Keratinocyte (primary cell): ENCODE results near the gene CAMK2D. TPM values are rescaled to one million over a fixed set of nuclear protein-coding genes. Genes with fewer than 3 reads are reported as not detected.

Experiments
- DNase-seq: peaks from one replicate; pipeline ENCODE4 v3.0.0-alpha.2; 2011; ENCODE audit warnings: low read depth, missing footprints, low spot score
- FAIRE-seq: peaks from 2 replicates; lab custom pipeline; 2011; peaks lifted over from hg19 to GRCh38; lab: Jason Lieb, UNC
- H2AFZ ChIP-seq: 2 replicates; pipeline ENCODE4 v1.6.0; 2012; ENCODE audit warnings: low read length, control low read depth, inconsistent platforms; ENCODE audit not compliant: control insufficient read depth
- H3K27ac ChIP-seq: 2 replicates; pipeline ENCODE4 v1.5.1; 2011; ENCODE audit warnings: low read length; ENCODE audit not compliant: control insufficient read depth, insufficient read depth
- H3K27me3 ChIP-seq: 3 replicates; pipeline ENCODE4 v1.6.0; 2011; ENCODE audit warnings: low read length; ENCODE audit not compliant: control insufficient read depth, insufficient read depth; ENCODE audit errors: extremely low read depth
- H3K36me3 ChIP-seq, 2 experiments: 2 replicates in 1 of 2; 3 replicates in 1 of 2; pipeline ENCODE4 v1.5.1; 2011; ENCODE audit warnings: low read length in 2 of 2, mild to moderate bottlenecking in 1 of 2; ENCODE audit not compliant: control insufficient read depth in 2 of 2, insufficient read depth in 2 of 2; ENCODE audit errors: extremely low read depth in 1 of 2
- H3K4me1 ChIP-seq: 3 replicates; pipeline ENCODE4 v1.5.1; 2011; ENCODE audit warnings: low read length; ENCODE audit not compliant: control insufficient read depth, insufficient read depth; ENCODE audit errors: extremely low read depth
- H3K4me2 ChIP-seq: 3 replicates; pipeline ENCODE4 v1.6.0; 2011; ENCODE audit warnings: low read depth, low read length; ENCODE audit not compliant: control insufficient read depth, insufficient read depth; ENCODE audit errors: extremely low read depth
- H3K4me3 ChIP-seq, 3 experiments: fragments of 200-600 bp in 1 of 3; sonication (generic) in 1 of 3; 2 replicates in 2 of 3; 3 replicates in 1 of 3; pipeline ENCODE4 v1.5.1; 2011 to 2016; ENCODE audit warnings: low read length in 3 of 3, mild to moderate bottlenecking in 3 of 3, control low read depth in 2 of 3, inconsistent platforms in 1 of 3, low read depth in 1 of 3, mixed read lengths in 1 of 3, mixed run types in 1 of 3, moderate library complexity in 1 of 3; ENCODE audit not compliant: control insufficient read depth in 2 of 3, insufficient read depth in 2 of 3; ENCODE audit errors: extremely low read depth in 1 of 3
- H3K79me2 ChIP-seq: 2 replicates; pipeline ENCODE4 v1.6.0; 2012; ENCODE audit warnings: low read length; ENCODE audit not compliant: control insufficient read depth, insufficient read depth
- H3K9ac ChIP-seq: 3 replicates; pipeline ENCODE4 v1.6.0; 2011; ENCODE audit warnings: low read length; ENCODE audit not compliant: control insufficient read depth, insufficient read depth; ENCODE audit errors: extremely low read depth
- H3K9me1 ChIP-seq: 3 replicates; pipeline ENCODE4 v1.6.0; 2011; ENCODE audit warnings: low read length; ENCODE audit not compliant: control insufficient read depth, insufficient read depth; ENCODE audit errors: extremely low read depth
- H3K9me3 ChIP-seq: 2 replicates; pipeline ENCODE4 v1.5.1; 2012; ENCODE audit warnings: low read depth, low read length; ENCODE audit not compliant: control insufficient read depth
- H4K20me1 ChIP-seq: 3 replicates; pipeline ENCODE4 v1.6.0; 2011; ENCODE audit warnings: low read length; ENCODE audit not compliant: control insufficient read depth, insufficient read depth; ENCODE audit errors: extremely low read depth
- EZH2 ChIP-seq: IDR thresholded peaks from one replicate; pipeline ENCODE4 v1.6.1; 2012; ENCODE audit warnings: inconsistent platforms, mild to moderate bottlenecking, low read length, moderate library complexity
- dilution Hi-C: fragments of 300-500 bp; cut with MboI; formaldehyde crosslinking; loops from one replicate; pipeline ENCODE4 v1.7.0; 2020; ENCODE audit warnings: low sequenced_read_pairs; ENCODE audit not compliant: extremely low pct_ligation_motif_present
- polyA plus RNA-seq, 5 experiments: library from polyadenylated mRNA; depleted of rRNA in 3 of 5; stranded (reverse) in 3 of 5; stranded (forward) in 1 of 5; unstranded in 1 of 5; fragments of >200 nt; gene quantifications; 1 replicate in 1 of 5; 2 replicates in 3 of 5; 3 replicates in 1 of 5; pipeline versions ENCODE4 v1.2.1 to v1.2.3, GENCODE V29; 2011 to 2012; ENCODE audit warnings: missing spikeins in 2 of 5, low read depth in 1 of 5, low replicate concordance in 1 of 5
- TF ChIP-seq, protein P1 (sequence below), 3 experiments: IDR thresholded peaks in 1 of 3; conservative IDR thresholded peaks in 1 of 3; optimal IDR thresholded peaks in 1 of 3; 2 replicates in 2 of 3; 3 replicates in 1 of 3; pipeline versions ENCODE3 to v1.5.1; 2011; ENCODE audit warnings: low read length in 3 of 3, mild to moderate bottlenecking in 3 of 3, moderate library complexity in 2 of 3, control low read depth in 1 of 3, inconsistent platforms in 1 of 3; ENCODE audit not compliant: insufficient read depth in 2 of 3; ENCODE audit errors: extremely low read depth in 1 of 3

Gene CAMK2D
- polyA plus RNA-seq, 1 donor (not counting 4 experiments of a cell fraction or from before 2014, with no cell fraction given): 18.8 TPM

DNA sequence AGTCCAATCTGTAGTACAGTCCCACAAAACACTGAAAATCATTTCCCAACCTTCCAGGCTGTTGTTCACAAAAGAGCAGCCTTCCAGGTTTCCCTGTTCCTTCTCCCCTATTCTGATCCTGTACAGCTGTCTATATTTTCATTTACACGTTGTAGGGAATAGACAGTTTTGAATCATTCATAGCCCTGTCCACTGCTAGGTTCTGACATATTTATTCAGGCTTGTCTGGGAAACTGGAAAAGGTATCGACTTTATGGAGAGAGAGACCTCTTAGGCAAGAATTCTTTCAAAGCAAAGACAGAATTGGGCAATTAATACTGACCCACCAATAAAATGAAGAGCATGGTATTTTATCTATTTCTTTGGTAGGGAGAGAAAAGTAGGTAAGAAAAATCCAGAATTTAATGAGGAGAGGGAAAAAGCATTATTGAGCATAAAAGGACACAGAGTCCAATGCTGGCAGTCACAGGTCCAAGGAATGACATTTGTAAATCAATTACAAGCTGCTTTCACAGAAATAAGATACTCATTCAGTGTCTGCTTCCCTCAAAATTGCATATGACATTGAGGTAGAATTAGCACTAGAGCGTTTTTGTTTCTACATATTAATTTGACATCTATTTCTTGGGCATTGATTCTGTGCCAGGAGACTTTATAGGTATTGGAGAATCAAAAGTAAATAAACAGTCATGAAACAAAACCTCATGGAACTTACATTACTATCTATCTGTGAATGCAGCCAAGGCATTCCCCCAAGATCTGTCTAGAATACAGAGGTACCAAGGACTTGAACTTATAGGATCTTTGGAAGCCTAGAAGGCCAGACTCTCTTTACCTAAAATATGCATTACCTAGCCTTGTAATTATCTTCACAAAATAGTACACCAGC lies 127.2 kb downstream of the CAMK2D start:
- Histone ChIP-seq H3K4me1 (no peaks in the 10 kb centered on the region), H3K36me3 (no peaks in the 10 kb centered on the region), H3K27me3 (no peaks in the 10 kb centered on the region), H3K4me2 (no peak overlapping the region), H4K20me1 (no peaks in the 10 kb centered on the region), H3K9me3 (no peaks in the 10 kb centered on the region), H3K9me1 (no peaks in the 10 kb centered on the region), H3K4me3 (no peak overlapping the region), H3K79me2 (no peaks in the 10 kb centered on the region), H2AFZ (no peak overlapping the region), H3K9ac (no peak overlapping the region), H3K27ac (no peak overlapping the region)
- no peak for TF ChIP-seq EZH2
- TF ChIP-seq, protein P1, sequence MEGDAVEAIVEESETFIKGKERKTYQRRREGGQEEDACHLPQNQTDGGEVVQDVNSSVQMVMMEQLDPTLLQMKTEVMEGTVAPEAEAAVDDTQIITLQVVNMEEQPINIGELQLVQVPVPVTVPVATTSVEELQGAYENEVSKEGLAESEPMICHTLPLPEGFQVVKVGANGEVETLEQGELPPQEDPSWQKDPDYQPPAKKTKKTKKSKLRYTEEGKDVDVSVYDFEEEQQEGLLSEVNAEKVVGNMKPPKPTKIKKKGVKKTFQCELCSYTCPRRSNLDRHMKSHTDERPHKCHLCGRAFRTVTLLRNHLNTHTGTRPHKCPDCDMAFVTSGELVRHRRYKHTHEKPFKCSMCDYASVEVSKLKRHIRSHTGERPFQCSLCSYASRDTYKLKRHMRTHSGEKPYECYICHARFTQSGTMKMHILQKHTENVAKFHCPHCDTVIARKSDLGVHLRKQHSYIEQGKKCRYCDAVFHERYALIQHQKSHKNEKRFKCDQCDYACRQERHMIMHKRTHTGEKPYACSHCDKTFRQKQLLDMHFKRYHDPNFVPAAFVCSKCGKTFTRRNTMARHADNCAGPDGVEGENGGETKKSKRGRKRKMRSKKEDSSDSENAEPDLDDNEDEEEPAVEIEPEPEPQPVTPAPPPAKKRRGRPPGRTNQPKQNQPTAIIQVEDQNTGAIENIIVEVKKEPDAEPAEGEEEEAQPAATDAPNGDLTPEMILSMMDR (optimal IDR thresholded peaks at IDR 0.05 in 1 of 3, IDR thresholded peaks at IDR 0.05 in 1 of 3, conservative IDR thresholded peaks at IDR 0.05 in 1 of 3; ENCODE audit: extremely low read depth in 1 of 3, insufficient read depth in 2 of 3, low read length in 3 of 3): no peak
- dilution Hi-C loops: no loop called here
- FAIRE-seq (no peak), DNase-seq (no peak)

DNA sequence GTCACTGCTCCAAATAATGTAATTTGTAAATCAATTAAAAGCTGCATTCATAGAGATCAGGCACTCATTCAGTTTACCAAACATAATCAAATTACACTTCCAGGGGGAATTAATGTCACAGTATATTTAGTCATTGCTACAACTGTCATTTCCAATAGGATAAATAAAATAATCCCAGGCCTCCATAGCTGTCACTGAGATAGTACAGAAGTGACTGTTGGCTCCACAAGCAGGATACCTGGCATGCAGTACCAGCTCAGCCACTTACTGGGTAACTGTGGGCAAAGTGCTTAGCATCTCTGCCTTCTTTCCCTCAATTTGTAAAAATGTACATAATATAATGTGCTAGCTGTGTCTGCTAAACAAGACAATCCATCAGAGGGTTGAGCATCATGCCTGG lies 128.1 kb downstream of the CAMK2D start:
- Histone ChIP-seq H3K9me3 (no peaks in the 10 kb centered on the region), H3K4me2 (no peak overlapping the region), H3K36me3 (no peaks in the 10 kb centered on the region), H3K27ac (no peak overlapping the region), H3K79me2 (no peaks in the 10 kb centered on the region), H4K20me1 (no peaks in the 10 kb centered on the region), H3K4me1 (no peaks in the 10 kb centered on the region), H3K9ac (no peak overlapping the region), H3K4me3 (no peak overlapping the region), H3K27me3 (no peaks in the 10 kb centered on the region), H2AFZ (no peak overlapping the region), H3K9me1 (no peaks in the 10 kb centered on the region)
- dilution Hi-C loops: no loop called here
- no peak for FAIRE-seq
- TF ChIP-seq EZH2: no peak
- no peak for DNase-seq
